ENCODE data around the gene DUS4L. TPM values are rescaled to one million over a fixed set of nuclear protein-coding genes. Genes with fewer than 3 reads are reported as not detected.

DUS4L gene
- total RNA-seq, 4 donors from 2014 or later, result 2.7 to 8.0 (median 7.2) TPM

- intact Hi-C loops (cut with DNase I), result no loop called here
- no peak for TF ChIP-seq POLR2A (IDR thresholded peaks at IDR 0.05)
- TF ChIP-seq, protein P1, sequence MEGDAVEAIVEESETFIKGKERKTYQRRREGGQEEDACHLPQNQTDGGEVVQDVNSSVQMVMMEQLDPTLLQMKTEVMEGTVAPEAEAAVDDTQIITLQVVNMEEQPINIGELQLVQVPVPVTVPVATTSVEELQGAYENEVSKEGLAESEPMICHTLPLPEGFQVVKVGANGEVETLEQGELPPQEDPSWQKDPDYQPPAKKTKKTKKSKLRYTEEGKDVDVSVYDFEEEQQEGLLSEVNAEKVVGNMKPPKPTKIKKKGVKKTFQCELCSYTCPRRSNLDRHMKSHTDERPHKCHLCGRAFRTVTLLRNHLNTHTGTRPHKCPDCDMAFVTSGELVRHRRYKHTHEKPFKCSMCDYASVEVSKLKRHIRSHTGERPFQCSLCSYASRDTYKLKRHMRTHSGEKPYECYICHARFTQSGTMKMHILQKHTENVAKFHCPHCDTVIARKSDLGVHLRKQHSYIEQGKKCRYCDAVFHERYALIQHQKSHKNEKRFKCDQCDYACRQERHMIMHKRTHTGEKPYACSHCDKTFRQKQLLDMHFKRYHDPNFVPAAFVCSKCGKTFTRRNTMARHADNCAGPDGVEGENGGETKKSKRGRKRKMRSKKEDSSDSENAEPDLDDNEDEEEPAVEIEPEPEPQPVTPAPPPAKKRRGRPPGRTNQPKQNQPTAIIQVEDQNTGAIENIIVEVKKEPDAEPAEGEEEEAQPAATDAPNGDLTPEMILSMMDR (IDR thresholded peaks at IDR 0.05), result no peak
- Histone ChIP-seq H3K36me3 (peaks cover 0 to 65% (median 0%) of the 10 kb centered on the region in 3 donors), H3K27ac (no peak overlapping the region), H3K4me3 (no peak overlapping the region), H3K27me3 (no peaks in the 10 kb centered on the region), H3K9me3 (no peaks in the 10 kb centered on the region), H3K4me1 (peaks cover 0 to 14% (median 0%) of the 10 kb centered on the region in 3 donors)
- no peak for DNase-seq
- WGBS, 2 donors, result 87 to 93% methylated on average over 3 of the region's 3 CpGs
Observed at GRCh38 chr7:107605218-107605815, 41.5 kb downstream of the DUS4L start.

- H3K4me1 ChIP-seq, result peaks cover 0 to 16% (median 0%) of the 10 kb centered on the region in 3 donors
- intact Hi-C loops (cut with DNase I), result no loop called here
- no peaks in the 10 kb centered on the region for H3K27me3 ChIP-seq
- no peaks in the 10 kb centered on the region for H3K9me3 ChIP-seq
- H3K4me3 ChIP-seq, result no peak overlapping the region
- TF ChIP-seq POLR2A (IDR thresholded peaks at IDR 0.05), result no peak
- TF ChIP-seq, protein P1 (IDR thresholded peaks at IDR 0.05), result no peak
- H3K36me3 ChIP-seq, result peaks cover 0 to 55% (median 0%) of the 10 kb centered on the region in 3 donors
- H3K27ac ChIP-seq, result no peak overlapping the region
- WGBS, 2 donors, result 96 to 100% methylated on average over 1 of the region's 1 CpG
- DNase-seq, result no peak
Observed at GRCh38 chr7:107606303-107606702, 42.5 kb downstream of the DUS4L start.

DNA sequence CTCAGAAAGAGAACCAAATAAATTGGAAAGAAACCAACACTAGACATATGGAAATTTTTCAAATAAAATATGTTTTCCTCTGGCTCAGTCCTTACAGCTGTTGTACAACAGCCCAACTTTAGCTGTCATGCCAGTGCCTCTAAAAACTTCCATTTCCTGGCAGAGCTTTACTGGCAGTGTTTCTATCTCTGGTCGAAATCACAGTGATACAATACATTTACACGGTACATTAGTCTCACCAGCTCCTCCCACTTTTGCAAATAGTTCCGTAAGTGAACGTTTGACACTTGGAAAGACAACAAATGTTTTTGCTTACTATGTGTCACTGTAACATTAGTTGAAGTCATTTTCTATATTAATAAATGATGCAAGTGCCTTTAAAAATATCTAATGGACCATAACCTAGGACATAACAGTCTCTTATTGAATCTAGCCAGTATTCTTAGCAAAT is 46.1 kb downstream of the DUS4L start:
- H3K36me3 ChIP-seq, result peaks cover 0 to 45% (median 0%) of the 10 kb centered on the region in 3 donors
- DNase-seq, result no peak

GRCh38 chr7:107610323-107610722 is 46.6 kb downstream of the DUS4L start:
- WGBS, 2 donors, result 85 to 94% methylated on average over 1 of the region's 1 CpG
- TF ChIP-seq, protein P1 (IDR thresholded peaks at IDR 0.05), result no peak

More for the DNA sequence above, 46.1 kb downstream of the DUS4L start:
- Histone ChIP-seq H3K4me1 (peaks cover 0 to 22% (median 0%) of the 10 kb centered on the region in 3 donors), H3K9me3 (no peaks in the 10 kb centered on the region), H3K27me3 (no peaks in the 10 kb centered on the region), H3K4me3 (no peak overlapping the region), H3K27ac (no peak overlapping the region)
- intact Hi-C loops (cut with DNase I), result no loop called here
- TF ChIP-seq, protein P1 (IDR thresholded peaks at IDR 0.05), result no peak
- 44 to 62% methylated on average over 4 of the region's 4 CpGs for WGBS, 2 donors

DNA sequence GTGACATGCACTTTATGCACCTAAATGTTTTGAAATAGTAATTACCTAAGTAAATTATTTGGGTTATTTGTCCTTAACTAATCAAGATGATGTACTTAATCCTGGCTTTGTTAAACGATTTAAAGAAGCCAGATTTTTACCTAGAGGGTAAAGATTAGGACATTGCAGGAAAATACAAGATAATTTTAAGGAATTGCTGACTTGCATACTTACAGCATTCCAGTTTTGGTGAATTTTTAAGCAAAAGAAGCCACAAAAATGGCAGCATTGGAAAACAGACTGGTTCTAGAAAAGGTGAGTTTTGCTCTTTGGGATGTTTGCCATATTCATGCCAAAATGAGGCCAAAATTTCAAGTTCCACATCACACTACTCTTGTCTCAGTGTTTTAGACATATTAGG is 49.7 kb downstream of the DUS4L start:
- Histone ChIP-seq H3K4me1 (peaks cover 0 to 22% (median 0%) of the 10 kb centered on the region in 3 donors), H3K27me3 (no peaks in the 10 kb centered on the region), H3K4me3 (no peak overlapping the region), H3K36me3 (peaks cover 0 to 56% (median 0%) of the 10 kb centered on the region in 3 donors), H3K9me3 (no peaks in the 10 kb centered on the region), H3K27ac (no peak overlapping the region)
- no peak for DNase-seq
- 58 to 63% methylated on average over 1 of the region's 1 CpG for WGBS, 2 donors
- intact Hi-C loops (cut with DNase I), result no loop called here
- no peak for TF ChIP-seq POLR2A (IDR thresholded peaks at IDR 0.05)
- TF ChIP-seq, protein P1 (IDR thresholded peaks at IDR 0.05), result no peak

More at GRCh38 chr7:107610323-107610722, 46.6 kb downstream of the DUS4L start:
- Histone ChIP-seq H3K4me3 (no peak overlapping the region), H3K27me3 (no peaks in the 10 kb centered on the region), H3K36me3 (peaks cover 0 to 46% (median 0%) of the 10 kb centered on the region in 3 donors), H3K9me3 (no peaks in the 10 kb centered on the region), H3K27ac (no peak overlapping the region), H3K4me1 (peaks cover 0 to 22% (median 0%) of the 10 kb centered on the region in 3 donors)
- no peak for DNase-seq
- intact Hi-C loops (cut with DNase I), result no loop called here
